Endothelial cell of umbilical vein (primary cell): Measurements from ENCODE around the gene KRTAP10-7. TPM values are rescaled to one million over a fixed set of nuclear protein-coding genes. Genes with fewer than 3 reads are reported as not detected.

Source experiments
- BruUV-seq: library from RNA; stranded (reverse); fragments of 400-500 nt; replicated peaks from 2 replicates; lab custom pipeline; 2021; lab: Mats Ljungman, UMichigan
- CTCF ChIA-PET: fragments of 300-600, 350-600 bp; sonication (Branson Sonifier 250); formaldehyde crosslinking; loops from one replicate; lab custom pipeline; 2021; ENCODE audit warnings: antibody characterized with exemption, inconsistent platforms; lab: Charles Lee
- POLR2A ChIA-PET: fragments of 300-600, 350-600 bp; sonication (Branson Sonifier 250); formaldehyde crosslinking; loops from one replicate; lab custom pipeline; 2021; ENCODE audit warnings: antibody characterized with exemption, inconsistent platforms; lab: Charles Lee
- DNase-seq: peaks from one replicate; pipeline ENCODE4 v3.0.0-alpha.2; 2011; ENCODE audit warnings: low read depth, low spot score
- FAIRE-seq: peaks from 2 replicates; lab custom pipeline; 2011; peaks lifted over from hg19 to GRCh38; lab: Jason Lieb, UNC
- H2AFZ ChIP-seq: 2 replicates; pipeline ENCODE4 v1.6.0; 2012; ENCODE audit warnings: low read depth, low read length, control low read depth, inconsistent platforms
- H3K27ac ChIP-seq: 2 replicates; pipeline ENCODE4 v1.5.1; 2011; ENCODE audit warnings: low read depth, mild to moderate bottlenecking, control low read depth, low read length, moderate library complexity; ENCODE audit not compliant: insufficient read depth
- H3K27me3 ChIP-seq, 2 experiments: 2 replicates each; pipeline versions ENCODE4 v1.6.0 to v1.6.1; 2011; ENCODE audit warnings: low read length in 2 of 2, mixed read lengths in 1 of 2; ENCODE audit not compliant: control insufficient read depth in 2 of 2, insufficient read depth in 2 of 2
- H3K36me3 ChIP-seq, 2 experiments: 2 replicates in 1 of 2; 3 replicates in 1 of 2; pipeline ENCODE4 v1.5.1; 2011; ENCODE audit warnings: low read length in 2 of 2, mild to moderate bottlenecking in 1 of 2, moderate library complexity in 1 of 2; ENCODE audit not compliant: control insufficient read depth in 2 of 2, insufficient read depth in 2 of 2; ENCODE audit errors: extremely low read depth in 1 of 2
- H3K4me1 ChIP-seq: 3 replicates; pipeline ENCODE4 v1.5.1; 2011; ENCODE audit warnings: mild to moderate bottlenecking, low read length; ENCODE audit not compliant: control insufficient read depth, insufficient read depth; ENCODE audit errors: extremely low read depth
- H3K4me2 ChIP-seq: 2 replicates; pipeline ENCODE4 v1.6.1; 2011; ENCODE audit warnings: low read length, control low read depth, mixed read lengths; ENCODE audit not compliant: insufficient read depth
- H3K4me3 ChIP-seq, 3 experiments: fragments of 200-600 bp in 1 of 3; sonication (generic), shearing (Covaris generic) in 1 of 3; replicated peaks in 1 of 3; 2 replicates each; pipeline ENCODE4 v1.5.1; 2011 to 2016; ENCODE audit warnings: control low read depth in 3 of 3, low read length in 3 of 3, mild to moderate bottlenecking in 2 of 3, inconsistent platforms in 1 of 3, low read depth in 1 of 3, moderate library complexity in 1 of 3; ENCODE audit not compliant: insufficient read depth in 1 of 3
- H3K79me2 ChIP-seq: 2 replicates; pipeline ENCODE4 v1.6.0; 2012; ENCODE audit warnings: low read length, inconsistent platforms; ENCODE audit not compliant: control insufficient read depth, insufficient read depth
- H3K9ac ChIP-seq: replicated peaks from 2 replicates; pipeline ENCODE3; 2011; ENCODE audit warnings: low read length, control low read depth; ENCODE audit not compliant: insufficient read depth; ENCODE audit errors: extremely low read depth
- H3K9me1 ChIP-seq: replicated peaks from 3 replicates; pipeline ENCODE4 v1.6.0; 2011; ENCODE audit warnings: mild to moderate bottlenecking, low read length; ENCODE audit not compliant: control insufficient read depth, insufficient read depth; ENCODE audit errors: extremely low read depth
- H3K9me3 ChIP-seq: replicated peaks from 2 replicates; pipeline ENCODE4 v1.5.1; 2012; ENCODE audit warnings: low read length, inconsistent platforms; ENCODE audit not compliant: control insufficient read depth, insufficient read depth
- H4K20me1 ChIP-seq: replicated peaks from 2 replicates; pipeline ENCODE3; 2011; ENCODE audit warnings: mild to moderate bottlenecking, low read length; ENCODE audit not compliant: control insufficient read depth, insufficient read depth; ENCODE audit errors: extremely low read depth
- CTCF ChIP-seq, 2 donors: IDR thresholded peaks; 1 replicate in 1 of 2; 2 replicates in 1 of 2; pipeline ENCODE4 v1.5.1; 2011; ENCODE audit warnings: low read length in 2 of 2, mild to moderate bottlenecking in 2 of 2, moderate library complexity in 2 of 2, control low read depth in 1 of 2, inconsistent platforms in 1 of 2, low read depth in 1 of 2; ENCODE audit not compliant: insufficient read depth in 1 of 2; ENCODE audit errors: extremely low read depth in 1 of 2
- EZH2 ChIP-seq: IDR thresholded peaks from 2 replicates; pipeline ENCODE4 v1.6.1; 2012; ENCODE audit warnings: borderline replicate concordance, low read depth, mild to moderate bottlenecking, moderate library complexity, low read length, inconsistent platforms; ENCODE audit not compliant: severe bottlenecking
- FOS ChIP-seq: IDR thresholded peaks from 2 replicates; pipeline ENCODE4 v1.6.1; 2011; ENCODE audit warnings: mild to moderate bottlenecking, low read length, moderate library complexity, borderline replicate concordance; ENCODE audit not compliant: insufficient read depth
- GATA2 ChIP-seq: IDR thresholded peaks from 2 replicates; pipeline ENCODE4 v1.7.0; 2011; ENCODE audit warnings: low read depth, mild to moderate bottlenecking, moderate library complexity, mixed read lengths, low read length; ENCODE audit not compliant: insufficient read length, insufficient read depth
- JUN ChIP-seq: IDR thresholded peaks from 2 replicates; pipeline ENCODE4 v1.6.1; 2011; ENCODE audit warnings: borderline replicate concordance, low read depth; ENCODE audit not compliant: insufficient read length, insufficient read depth
- MYC ChIP-seq: IDR thresholded peaks from one replicate; pipeline ENCODE4 v1.6.1; 2011; ENCODE audit warnings: mild to moderate bottlenecking, low read depth, low read length
- POLR2A ChIP-seq: IDR thresholded peaks from 2 replicates; pipeline ENCODE4 v1.6.1; 2012; ENCODE audit warnings: low read depth, mild to moderate bottlenecking, control low read depth, low read length
- POLR2AphosphoS5 ChIP-seq: IDR thresholded peaks from 2 replicates; pipeline ENCODE4 v1.6.1; 2012; ENCODE audit warnings: low read depth, mild to moderate bottlenecking, control low read depth, low read length, moderate library complexity; ENCODE audit not compliant: insufficient read depth
- dilution Hi-C: fragments of 300-500 bp; cut with MboI; formaldehyde crosslinking; loops from one replicate; pipeline ENCODE4 v1.15.0; 2019; ENCODE audit warnings: low sequenced_read_pairs; ENCODE audit not compliant: extremely low pct_ligation_motif_present
- intact Hi-C: fragments of 100-400 bp; cut with micrococcal nuclease; formaldehyde crosslinking; loops from one replicate; pipeline ENCODE4 v1.10.0; 2022
- polyA plus RNA-seq, 4 experiments: library from polyadenylated mRNA; depleted of rRNA in 3 of 4; stranded (reverse) in 3 of 4; unstranded in 1 of 4; fragments of >200 nt; gene quantifications; 2 replicates each; pipeline versions ENCODE4 v1.2.1 to v1.2.3, GENCODE V29; 2011 to 2012; ENCODE audit warnings: missing spikeins in 1 of 4
- total RNA-seq: library from RNA; stranded (reverse); gene quantifications from 2 replicates; pipeline ENCODE4 v1.2.3, GENCODE V29; 2021
- TF ChIP-seq, protein P1 (sequence below): IDR thresholded peaks from 2 replicates; pipeline ENCODE4 v1.6.1; 2011; ENCODE audit not compliant: insufficient read depth, insufficient read length

Gene KRTAP10-7
- total and polyA plus RNA-seq, 2 donors (not counting 3 experiments of a cell fraction or from before 2014, with no cell fraction given), result not detected

DNA sequence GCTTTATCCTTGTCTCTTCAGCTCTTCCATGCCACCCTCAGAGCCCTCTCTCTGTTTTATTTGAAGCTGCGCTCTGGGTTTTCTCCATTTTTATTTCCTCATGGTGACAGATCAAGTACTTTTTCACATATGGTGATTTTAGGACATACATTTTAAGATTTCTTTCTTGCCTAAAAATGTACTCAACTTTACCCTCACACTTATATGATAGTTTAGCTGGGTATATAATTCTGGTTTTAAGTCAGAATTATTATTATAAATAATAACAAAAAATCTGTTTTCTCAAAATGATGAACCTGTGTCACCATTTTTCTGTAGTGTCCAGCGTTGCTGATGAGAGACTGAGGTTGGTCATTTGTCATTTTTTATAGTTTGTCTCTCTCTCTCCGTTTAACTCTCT is 19.2 kb upstream of the KRTAP10-7 start:
- dilution Hi-C loops (no loop called here), intact Hi-C loops (no loop called here)
- ChIA-PET CTCF (no interaction called here), POLR2A (no interaction called here)
- no peak for FAIRE-seq
- TF ChIP-seq GATA2 (no peak), POLR2AphosphoS5 (no peak), POLR2A (no peak), FOS (no peak), JUN (no peak), MYC (no peak), EZH2 (no peak), CTCF (IDR thresholded peaks at IDR 0.05; ENCODE audit: extremely low read depth in 1 of 2, insufficient read depth in 1 of 2, low read depth in 1 of 2, low read length in 2 of 2) (no peak)
- TF ChIP-seq, protein P1, sequence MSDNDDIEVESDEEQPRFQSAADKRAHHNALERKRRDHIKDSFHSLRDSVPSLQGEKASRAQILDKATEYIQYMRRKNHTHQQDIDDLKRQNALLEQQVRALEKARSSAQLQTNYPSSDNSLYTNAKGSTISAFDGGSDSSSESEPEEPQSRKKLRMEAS, result no peak
- no peaks in the 10 kb centered on the region for H3K9me3 ChIP-seq
- no TSS peak for BruUV-seq
- no peaks in the 10 kb centered on the region for H3K79me2 ChIP-seq
- H3K9me1 ChIP-seq, result no peaks in the 10 kb centered on the region
- no peak overlapping the region for H3K9ac ChIP-seq
- no peak overlapping the region for H2AFZ ChIP-seq
- DNase-seq, result no peak
- H3K4me1 ChIP-seq, result no peaks in the 10 kb centered on the region
- peaks cover 3 to 8% of the 10 kb centered on the region in 2 experiments for H3K27me3 ChIP-seq
- H3K36me3 ChIP-seq, result no peaks in the 10 kb centered on the region
- H3K4me2 ChIP-seq, result no peak overlapping the region
- H3K27ac ChIP-seq, result no peak overlapping the region
- H4K20me1 ChIP-seq, result no peaks in the 10 kb centered on the region
- no peak overlapping the region for H3K4me3 ChIP-seq
